HFF-Myc (cell line): Measurements from ENCODE around the gene CIBAR2.

Experiments used
- DNase-seq: peaks from one replicate; pipeline ENCODE4 v3.0.0-alpha.2; 2011; ENCODE audit warnings: low read depth; ENCODE audit errors: extremely low read depth
- H3K4me3 ChIP-seq: replicated peaks from 2 replicates; pipeline ENCODE4 v1.5.1; 2011; ENCODE audit warnings: low read depth, mild to moderate bottlenecking, control low read depth, low read length
- CTCF ChIP-seq: IDR thresholded peaks from 2 replicates; pipeline ENCODE4 v1.5.1; 2012; ENCODE audit warnings: mild to moderate bottlenecking, low read depth, low read length, control low read depth; ENCODE audit errors: missing control alignments

CIBAR2 gene

GRCh38 chr16:85064186-85064585, 48.1 kb downstream of the CIBAR2 start:
- TF ChIP-seq CTCF = no peak
- DNase-seq = no peak
- no peak overlapping the region for H3K4me3 ChIP-seq

GRCh38 chr16:85062845-85063244, 49.4 kb downstream of the CIBAR2 start:
- no peak for DNase-seq
- H3K4me3 ChIP-seq = no peak overlapping the region
- TF ChIP-seq CTCF = no peak

- no peak overlapping the region for H3K4me3 ChIP-seq
- no peak for DNase-seq
- no peak for TF ChIP-seq CTCF
These were observed 49.9 kb downstream of the CIBAR2 start for GRCh38 chr16:85062323-85062722.

- no peak for TF ChIP-seq CTCF
- no peak overlapping the region for H3K4me3 ChIP-seq
- no peak for DNase-seq
These were observed 50.7 kb downstream of the CIBAR2 start for GRCh38 chr16:85061566-85061965.

- no peak overlapping the region for H3K4me3 ChIP-seq
- no peak for TF ChIP-seq CTCF
- DNase-seq = no peak
These were observed 53.4 kb downstream of the CIBAR2 start for GRCh38 chr16:85058909-85059308.

- DNase-seq = no peak
- H3K4me3 ChIP-seq = no peak overlapping the region
- TF ChIP-seq CTCF = no peak
These were observed 54.3 kb downstream of the CIBAR2 start for GRCh38 chr16:85057948-85058347.

- TF ChIP-seq CTCF = peak; percentile 14
- DNase-seq = no peak
These were observed 54.9 kb downstream of the CIBAR2 start for GRCh38 chr16:85057212-85057889.

More at GRCh38 chr16:85057212-85057889, 54.9 kb downstream of the CIBAR2 start:
- H3K4me3 ChIP-seq = no peak overlapping the region
